Nephron progenitor cell (in vitro differentiated cells): Measurements from ENCODE around the gene RRAS.
"Not testable (repeated sequence)": the region's sequence is repeated elsewhere in the genome, so short reads cannot be mapped to it uniquely, and the experiment has no call there.

Experiments
- DNase-seq: peaks from one replicate; pipeline ENCODE4 v3.0.0; 2021
- H3K27ac Mint-ChIP-seq: 2 replicates; pipeline ENCODE4 v1.8.0; 2021; ENCODE audit warnings: mild to moderate bottlenecking, moderate library complexity, mixed read lengths
- H3K27me3 Mint-ChIP-seq: 2 replicates; pipeline ENCODE4 v1.8.0; 2021; ENCODE audit warnings: mild to moderate bottlenecking, low read depth, mixed read lengths; ENCODE audit not compliant: poor library complexity
- H3K36me3 Mint-ChIP-seq: 2 replicates; pipeline ENCODE4 v1.8.0; 2021; ENCODE audit warnings: low read depth, mixed read lengths
- H3K4me1 Mint-ChIP-seq: 2 replicates; pipeline ENCODE4 v1.8.0; 2021; ENCODE audit warnings: mixed read lengths
- H3K4me3 Mint-ChIP-seq: 2 replicates; pipeline ENCODE4 v1.8.0; 2021; ENCODE audit warnings: mild to moderate bottlenecking, moderate library complexity, mixed read lengths
- H3K9me3 Mint-ChIP-seq: 2 replicates; pipeline ENCODE4 v1.8.0; 2021; ENCODE audit warnings: mild to moderate bottlenecking, moderate library complexity, mixed read lengths
- TF ChIP-seq, protein P1 (sequence below): fragments of 200-600 bp; sonication (generic); IDR thresholded peaks from 2 replicates; pipeline ENCODE4 v1.5.0; 2021; ENCODE audit warnings: antibody characterized with exemption

The RRAS gene

DNA sequence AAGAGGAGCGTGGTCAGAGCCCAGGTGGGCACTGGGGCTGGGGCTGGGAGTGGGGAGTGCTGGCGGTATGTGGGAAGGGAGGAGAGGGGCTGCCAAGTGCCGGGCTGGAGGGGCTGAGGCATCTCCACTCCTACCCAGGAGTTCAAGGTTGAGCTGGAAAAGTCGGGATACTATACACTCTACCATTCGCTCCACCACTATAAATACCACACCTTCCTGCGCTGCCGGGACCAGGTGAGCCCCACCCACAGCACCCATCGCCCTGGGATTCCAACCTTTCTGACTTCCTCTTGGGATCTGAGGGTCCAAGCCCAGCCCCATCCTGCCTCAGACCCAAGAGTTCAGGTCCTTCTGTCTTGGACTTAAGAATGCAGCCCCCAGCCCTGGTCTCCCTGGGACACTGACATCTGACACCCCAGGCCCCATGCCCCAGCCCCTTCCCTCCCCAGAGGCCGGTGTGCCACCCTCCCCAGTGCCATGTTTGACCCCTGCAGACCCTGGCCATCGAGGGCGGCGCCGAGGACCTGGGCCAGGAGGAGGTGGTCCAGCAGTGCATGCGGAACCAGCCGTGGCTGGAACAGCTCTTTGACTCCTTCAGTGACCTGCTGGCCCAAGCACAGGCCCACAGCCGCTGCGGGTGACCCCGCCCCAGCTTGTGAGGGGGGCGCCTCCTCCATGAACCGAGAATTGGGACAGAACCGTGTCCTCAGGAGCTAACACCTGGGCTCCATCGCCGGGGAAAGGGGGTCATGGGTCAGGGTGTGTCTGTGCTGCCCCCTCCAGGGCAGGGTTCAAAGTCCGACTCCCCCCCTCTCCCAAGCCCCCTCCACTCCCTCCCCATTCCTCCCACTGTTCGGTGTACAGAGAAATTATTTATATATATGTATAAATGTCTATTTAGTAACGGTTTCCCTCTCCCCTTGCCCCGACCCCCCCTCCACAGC, 14.7 kb downstream of the RRAS start:
- no peak for DNase-seq
- peaks cover 2% of the 10 kb centered on the region for H3K27me3 Mint-ChIP-seq
- peak overlapping the region; percentile 95 for H3K27ac Mint-ChIP-seq
- peaks cover 7% of the 10 kb centered on the region for H3K4me1 Mint-ChIP-seq
- no peak overlapping the region for H3K4me3 Mint-ChIP-seq
- no peaks in the 10 kb centered on the region for H3K9me3 Mint-ChIP-seq
- peaks cover 52% of the 10 kb centered on the region for H3K36me3 Mint-ChIP-seq
- TF ChIP-seq, protein P1, sequence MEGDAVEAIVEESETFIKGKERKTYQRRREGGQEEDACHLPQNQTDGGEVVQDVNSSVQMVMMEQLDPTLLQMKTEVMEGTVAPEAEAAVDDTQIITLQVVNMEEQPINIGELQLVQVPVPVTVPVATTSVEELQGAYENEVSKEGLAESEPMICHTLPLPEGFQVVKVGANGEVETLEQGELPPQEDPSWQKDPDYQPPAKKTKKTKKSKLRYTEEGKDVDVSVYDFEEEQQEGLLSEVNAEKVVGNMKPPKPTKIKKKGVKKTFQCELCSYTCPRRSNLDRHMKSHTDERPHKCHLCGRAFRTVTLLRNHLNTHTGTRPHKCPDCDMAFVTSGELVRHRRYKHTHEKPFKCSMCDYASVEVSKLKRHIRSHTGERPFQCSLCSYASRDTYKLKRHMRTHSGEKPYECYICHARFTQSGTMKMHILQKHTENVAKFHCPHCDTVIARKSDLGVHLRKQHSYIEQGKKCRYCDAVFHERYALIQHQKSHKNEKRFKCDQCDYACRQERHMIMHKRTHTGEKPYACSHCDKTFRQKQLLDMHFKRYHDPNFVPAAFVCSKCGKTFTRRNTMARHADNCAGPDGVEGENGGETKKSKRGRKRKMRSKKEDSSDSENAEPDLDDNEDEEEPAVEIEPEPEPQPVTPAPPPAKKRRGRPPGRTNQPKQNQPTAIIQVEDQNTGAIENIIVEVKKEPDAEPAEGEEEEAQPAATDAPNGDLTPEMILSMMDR = no peak

DNA sequence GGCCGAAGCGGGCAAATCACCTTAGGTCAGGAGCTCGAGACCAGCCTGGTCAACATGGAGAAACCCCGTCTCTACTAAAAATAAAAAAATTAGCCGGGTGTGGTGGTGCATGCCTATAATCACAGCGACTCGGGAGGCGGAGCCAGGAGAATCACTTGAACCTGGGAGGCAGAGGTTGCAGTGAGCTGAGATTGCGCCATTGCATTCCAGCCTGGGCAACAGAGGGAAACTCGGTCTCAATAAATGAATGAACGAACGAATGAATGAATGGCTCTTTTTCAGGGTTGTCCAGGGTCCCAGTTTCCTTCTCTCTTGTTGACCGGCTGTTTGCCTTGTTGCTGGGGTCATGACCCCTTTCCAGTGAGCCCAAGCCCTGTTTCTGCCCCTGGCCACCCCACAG, 22.1 kb downstream of the RRAS start:
- not testable (repeated sequence) for DNase-seq, H3K27me3 Mint-ChIP-seq, H3K4me1 Mint-ChIP-seq, H3K4me3 Mint-ChIP-seq, H3K9me3 Mint-ChIP-seq, H3K27ac Mint-ChIP-seq
- peaks cover 63% of the 10 kb centered on the region for H3K36me3 Mint-ChIP-seq

DNA sequence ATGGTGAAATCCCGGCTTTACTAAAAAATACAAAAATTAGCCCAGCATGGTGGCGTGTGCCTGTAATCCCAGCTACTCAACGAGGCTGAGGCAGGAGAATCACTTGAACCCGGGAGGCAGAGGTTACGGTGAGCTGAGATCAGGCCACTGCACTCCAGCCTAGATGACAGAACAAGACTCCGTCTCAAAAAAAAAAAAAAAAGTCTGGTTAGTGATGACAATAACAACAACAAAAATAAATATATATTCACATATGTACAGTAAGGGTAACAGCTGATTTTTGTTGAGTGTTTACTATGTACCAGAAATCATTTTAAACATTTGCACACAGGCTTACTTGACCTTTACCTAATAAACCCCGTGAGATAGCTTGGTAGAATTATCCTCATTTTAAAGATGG, 23.0 kb downstream of the RRAS start:
- H3K27me3 Mint-ChIP-seq = peaks cover under 1% of the 10 kb centered on the region
- no peaks in the 10 kb centered on the region for H3K4me1 Mint-ChIP-seq
- H3K9me3 Mint-ChIP-seq = no peaks in the 10 kb centered on the region
- H3K4me3 Mint-ChIP-seq = no peak overlapping the region
- peaks cover 57% of the 10 kb centered on the region for H3K36me3 Mint-ChIP-seq
- no peak for DNase-seq
- H3K27ac Mint-ChIP-seq = no peak overlapping the region
- TF ChIP-seq, protein P1 = no peak

DNA sequence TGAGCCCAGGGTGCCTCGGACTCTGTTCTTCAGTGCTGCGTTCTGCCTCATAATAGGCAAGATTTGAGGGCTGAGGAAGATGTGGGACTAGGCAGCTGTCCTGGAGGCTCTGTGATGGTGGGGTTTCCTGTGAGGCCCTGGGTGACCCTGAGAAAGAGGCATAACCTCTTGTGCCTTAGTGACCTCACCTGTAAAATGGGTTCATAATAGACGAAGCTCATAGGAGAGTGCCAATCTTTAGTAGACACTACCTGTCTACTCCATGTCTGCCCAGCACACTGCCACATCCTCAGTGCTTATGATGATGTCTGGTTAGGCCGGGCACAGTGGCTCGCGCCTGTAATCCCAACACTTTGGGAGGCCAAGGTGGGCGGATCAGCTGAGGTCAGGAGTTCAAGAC, 23.4 kb downstream of the RRAS start:
- DNase-seq = no peak
- TF ChIP-seq, protein P1 = no peak
- Mint-ChIP-seq H3K9me3 (no peaks in the 10 kb centered on the region), H3K4me1 (no peaks in the 10 kb centered on the region), H3K27me3 (no peaks in the 10 kb centered on the region), H3K27ac (no peak overlapping the region), H3K36me3 (peaks cover 53% of the 10 kb centered on the region), H3K4me3 (no peak overlapping the region)

DNA sequence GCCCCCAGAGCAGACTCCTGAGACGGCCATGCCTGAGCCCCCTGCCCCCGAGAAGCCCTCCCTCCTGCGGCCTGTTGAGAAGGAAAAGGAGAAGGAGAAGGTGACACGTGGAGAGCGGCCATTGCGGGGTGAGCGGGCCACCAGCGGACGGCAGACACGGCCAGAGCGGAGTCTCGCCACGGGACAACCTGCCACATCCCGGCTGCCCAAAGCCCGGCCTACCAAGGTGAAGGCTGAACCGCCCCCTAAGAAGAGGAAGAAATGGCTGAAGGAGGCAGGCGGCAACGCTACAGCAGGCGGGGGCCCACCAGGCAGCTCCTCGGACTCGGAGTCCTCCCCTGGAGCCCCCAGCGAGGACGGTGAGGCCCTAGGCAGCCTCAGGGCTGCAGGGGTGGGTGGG, 24.1 kb downstream of the RRAS start:
- Mint-ChIP-seq H3K27ac (no peak overlapping the region), H3K4me1 (no peaks in the 10 kb centered on the region), H3K4me3 (no peak overlapping the region), H3K27me3 (no peaks in the 10 kb centered on the region), H3K9me3 (no peaks in the 10 kb centered on the region), H3K36me3 (peaks cover 53% of the 10 kb centered on the region)
- DNase-seq = no peak
- TF ChIP-seq, protein P1 = no peak

DNA sequence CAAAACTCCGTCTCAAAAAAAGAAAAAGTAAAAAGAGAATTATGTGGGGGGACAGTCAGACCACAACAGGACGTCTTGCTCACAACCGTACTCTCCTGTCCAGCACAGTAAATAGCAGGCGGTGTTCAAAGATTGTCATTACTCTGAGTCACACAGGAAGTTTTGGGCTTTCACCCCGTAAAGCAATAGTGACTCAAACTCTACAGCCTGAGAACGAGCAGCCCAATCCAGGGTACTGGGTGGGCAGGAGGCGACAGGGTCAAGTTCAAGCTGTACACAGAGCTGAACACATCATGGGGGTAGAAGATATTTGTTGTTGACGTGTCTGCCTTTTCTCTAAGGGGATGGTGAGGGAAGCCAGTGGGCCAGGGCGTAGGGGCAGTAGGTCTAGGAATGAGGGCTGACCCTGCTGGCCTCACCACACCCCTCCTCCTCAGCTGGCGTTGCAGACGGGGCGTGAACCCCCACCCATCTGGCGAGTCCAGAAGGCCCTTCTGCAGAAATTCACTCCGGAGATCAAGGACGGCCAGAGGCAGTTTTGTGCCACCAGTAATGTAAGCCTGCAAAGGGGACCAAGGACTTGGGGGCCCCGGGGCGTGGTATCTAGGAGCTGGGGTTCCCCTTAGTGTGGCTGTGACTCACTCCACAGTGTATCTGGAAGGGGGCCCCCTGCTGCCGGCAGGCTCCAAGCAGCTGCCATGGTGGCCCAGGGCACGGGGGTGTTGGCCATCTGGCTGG, 25.7 kb downstream of the RRAS start:
- no peaks in the 10 kb centered on the region for H3K9me3 Mint-ChIP-seq
- no peaks in the 10 kb centered on the region for H3K27me3 Mint-ChIP-seq
- no peak overlapping the region for H3K4me3 Mint-ChIP-seq
- DNase-seq = no peak
- TF ChIP-seq, protein P1 = no peak
- no peaks in the 10 kb centered on the region for H3K4me1 Mint-ChIP-seq
- peak overlapping the region; percentile 90 for H3K27ac Mint-ChIP-seq
- H3K36me3 Mint-ChIP-seq = peaks cover 62% of the 10 kb centered on the region
